Left colon (tissue), 2 donors: ENCODE measurements around the gene GFER. TPM values are rescaled to one million over a fixed set of nuclear protein-coding genes. Genes with fewer than 3 reads are reported as not detected.
A peak's percentile ranks its signal among the peaks of the same experiment; 100 is the strongest.

Experiments used
- ATAC-seq: fragments of 200-7000 bp; cut with Tn5 transposase; one replicate; pipeline ENCODE4 v1.9.1; 2020; ENCODE audit warnings: mild to moderate bottlenecking, moderate library complexity
- DNase-seq, 2 donors: peaks; one replicate each; pipeline ENCODE4 v3.0.0-alpha.2; 2020
- intact Hi-C, 2 donors: fragments of 100-400 bp; cut with DNase I in 1 of 2; cut with micrococcal nuclease in 1 of 2; formaldehyde crosslinking; loops; one replicate each; pipeline versions ENCODE4 v1.11.2 to v1.14.0; 2022; cut with DNase I, micrococcal nuclease
- total RNA-seq, 2 donors: library from RNA; stranded (reverse); fragmentation: NEBNext Ultra II Directional; extraction: Animal tissue kit (Norgen Biotek cat#: 25700); gene quantifications; one replicate each; pipeline ENCODE4 v1.2.1, GENCODE V29; 2021
- donor health status: DM: no; HTN: no; CAD: no.
- donor health status: DM: yes; HTN: yes; CAD: no.

GFER gene
- total RNA-seq, 2 donors from 2014 or later: 73.7 to 82.3 TPM

GRCh38 chr16:2013527-2013926 is 29.5 kb downstream of the GFER start:
- DNase-seq (no peak), ATAC-seq (no peak)
- intact Hi-C loops: no loop called here

DNA sequence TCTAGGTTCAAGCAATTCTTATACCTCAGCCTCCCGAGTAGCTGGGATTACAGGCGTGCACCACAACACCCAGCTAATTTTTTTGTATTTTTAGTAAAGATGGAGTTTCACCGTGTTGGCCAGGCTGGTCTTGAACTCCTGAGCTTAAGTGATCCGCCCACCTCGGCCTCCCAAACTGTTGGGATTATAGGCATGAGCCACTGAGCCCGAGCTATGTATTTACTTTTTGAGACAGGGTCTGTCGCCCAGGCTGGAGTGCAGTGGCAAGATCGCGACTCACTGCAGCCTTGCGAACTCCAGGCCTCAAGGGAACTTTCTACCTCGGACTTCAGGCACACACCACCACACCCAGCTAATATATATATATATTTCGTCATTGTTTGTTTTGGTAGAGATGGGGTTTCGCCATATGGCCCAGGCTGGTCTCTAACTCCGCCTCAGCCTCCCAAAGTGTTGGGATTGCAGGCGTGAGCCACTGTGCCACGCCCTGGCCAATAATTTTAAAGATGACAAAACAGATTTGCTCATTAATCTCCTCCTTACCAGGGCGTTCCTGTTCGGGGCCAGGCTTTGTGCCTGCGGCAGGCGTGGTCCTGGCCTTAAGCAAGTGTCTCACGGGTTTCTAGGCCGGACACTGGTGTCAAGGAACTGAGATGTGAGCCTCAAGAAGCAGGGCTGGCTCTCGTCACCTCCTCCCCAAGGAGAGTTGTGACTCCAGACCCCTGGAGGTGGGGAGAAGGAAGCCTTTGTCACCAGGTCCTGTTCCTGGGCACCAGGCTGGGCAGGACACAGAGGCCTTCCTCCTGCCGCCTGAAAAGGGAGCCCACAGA is 31.3 kb downstream of the GFER start:
- DNase-seq: peak; percentile 74 to 84
- ATAC-seq: peak; percentile 87
- intact Hi-C loops: no loop called here

DNA sequence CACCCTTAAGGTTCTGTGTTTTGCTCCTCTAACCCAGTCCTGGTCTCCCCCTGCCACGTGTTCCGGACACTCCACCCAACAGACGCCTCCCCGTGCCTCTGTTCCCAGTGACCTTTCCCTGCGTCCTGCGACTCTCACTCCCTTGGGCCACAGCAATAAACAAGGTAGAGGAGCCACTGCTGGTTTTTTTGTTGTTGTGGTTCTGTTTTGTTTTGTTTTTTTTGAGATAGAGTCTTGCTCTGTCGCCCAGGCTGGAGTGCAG is 31.9 kb downstream of the GFER start:
- intact Hi-C loops: no loop called here
- ATAC-seq (peak; percentile 35), DNase-seq (peak in 1 of 2 donors; percentile 27)

- intact Hi-C loops: no loop called here
- ATAC-seq: no peak
- no peak for DNase-seq
Measured at GRCh38 chr16:2016407-2016922, 32.5 kb downstream of the GFER start.

- intact Hi-C loops: no loop called here
- no peak for ATAC-seq
- peak in 1 of 2 donors; percentile 38 for DNase-seq
Measured at GRCh38 chr16:2019518-2019920, 35.5 kb downstream of the GFER start, which contains the start of gene NPW. Gene NPW, plus strand, starts transcription at chr16:2019785.

DNA sequence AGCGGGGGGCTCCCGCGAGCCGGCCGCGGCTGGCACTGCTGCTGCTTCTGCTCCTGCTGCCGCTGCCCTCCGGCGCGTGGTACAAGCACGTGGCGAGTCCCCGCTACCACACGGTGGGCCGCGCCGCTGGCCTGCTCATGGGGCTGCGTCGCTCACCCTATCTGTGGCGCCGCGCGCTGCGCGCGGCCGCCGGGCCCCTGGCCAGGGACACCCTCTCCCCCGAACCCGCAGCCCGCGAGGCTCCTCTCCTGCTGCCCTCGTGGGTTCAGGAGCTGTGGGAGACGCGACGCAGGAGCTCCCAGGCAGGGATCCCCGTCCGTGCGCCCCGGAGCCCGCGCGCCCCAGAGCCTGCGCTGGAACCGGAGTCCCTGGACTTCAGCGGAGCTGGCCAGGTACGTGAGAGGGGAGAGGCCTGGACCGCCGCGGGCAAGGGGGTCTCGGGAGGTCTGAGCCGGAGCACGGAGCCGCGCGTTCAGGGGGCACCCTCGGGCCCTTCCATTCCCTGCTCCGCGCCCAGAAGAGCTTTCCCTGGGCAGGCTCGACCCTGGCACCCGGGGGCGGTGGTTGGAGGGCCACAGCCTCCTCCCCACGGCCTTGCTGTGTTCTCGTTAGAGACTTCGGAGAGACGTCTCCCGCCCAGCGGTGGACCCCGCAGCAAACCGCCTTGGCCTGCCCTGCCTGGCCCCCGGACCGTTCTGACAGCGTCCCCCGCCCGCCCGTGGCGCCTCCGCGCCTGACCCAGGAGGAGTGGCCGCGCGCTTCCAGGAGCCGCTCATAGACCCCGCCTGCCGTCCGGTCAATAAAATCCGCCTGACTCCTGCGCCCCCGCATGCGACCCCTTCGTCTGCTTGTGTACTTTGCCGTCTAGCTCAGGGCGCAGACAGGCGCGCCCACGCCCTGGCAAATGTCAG is 36.2 kb downstream of the GFER start:
- intact Hi-C loops: no loop called here
- ATAC-seq (no peak), DNase-seq (peak in 1 of 2 donors; percentile 36)

GRCh38 chr16:2022723-2023091 is 38.7 kb downstream of the GFER start:
- intact Hi-C loops: no loop called here
- ATAC-seq: peak; percentile 24
- DNase-seq: no peak

DNA sequence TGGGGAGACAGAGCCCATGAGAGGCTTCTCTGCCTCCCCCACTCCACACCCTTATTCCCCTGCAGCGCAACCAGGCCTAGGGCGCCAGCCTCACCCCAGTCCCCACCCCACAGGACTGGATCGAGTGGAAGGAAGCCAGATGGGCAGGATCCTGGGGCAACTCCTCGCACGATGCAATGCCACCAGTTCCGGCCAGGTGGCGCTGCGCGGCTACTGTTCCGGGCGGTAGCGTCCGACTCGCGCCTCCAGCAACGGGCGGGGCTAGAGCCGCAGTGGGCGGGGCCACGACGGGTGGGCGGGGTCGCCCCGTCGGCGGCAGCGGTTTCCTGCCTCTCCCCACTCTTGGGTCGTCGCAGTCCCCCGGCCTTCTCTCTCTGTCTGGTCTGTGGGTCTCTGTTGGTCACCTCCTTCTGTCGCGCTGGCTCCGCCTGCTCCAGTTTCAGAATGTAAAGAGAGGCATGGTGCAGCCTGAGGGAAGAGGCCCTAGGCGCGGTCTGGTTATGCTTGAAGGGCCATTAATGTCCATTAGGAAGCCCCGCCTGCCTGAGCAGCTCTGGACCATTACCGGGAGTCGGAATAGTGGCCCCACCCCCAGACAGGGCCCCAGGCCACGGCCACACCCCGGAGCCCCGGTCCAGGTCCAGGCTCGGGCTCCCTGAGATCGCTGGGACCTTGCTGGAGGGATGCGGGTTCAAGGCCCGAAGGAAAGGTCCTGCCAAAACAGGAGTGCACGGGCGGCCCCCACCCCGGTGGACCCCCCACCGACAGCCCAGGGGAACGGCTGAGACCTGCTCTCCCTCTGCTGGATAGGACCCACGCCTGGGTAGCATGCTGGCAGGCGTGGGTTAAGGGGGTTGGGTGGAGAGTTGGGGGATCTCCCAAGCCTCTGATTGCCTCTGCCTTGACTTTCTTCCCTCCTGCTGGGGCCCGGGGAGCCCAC is 39.4 kb downstream of the GFER start:
- peak; percentile 89 to 95 for DNase-seq
- ATAC-seq: peak; percentile 79
- intact Hi-C loops: no loop called here

DNA sequence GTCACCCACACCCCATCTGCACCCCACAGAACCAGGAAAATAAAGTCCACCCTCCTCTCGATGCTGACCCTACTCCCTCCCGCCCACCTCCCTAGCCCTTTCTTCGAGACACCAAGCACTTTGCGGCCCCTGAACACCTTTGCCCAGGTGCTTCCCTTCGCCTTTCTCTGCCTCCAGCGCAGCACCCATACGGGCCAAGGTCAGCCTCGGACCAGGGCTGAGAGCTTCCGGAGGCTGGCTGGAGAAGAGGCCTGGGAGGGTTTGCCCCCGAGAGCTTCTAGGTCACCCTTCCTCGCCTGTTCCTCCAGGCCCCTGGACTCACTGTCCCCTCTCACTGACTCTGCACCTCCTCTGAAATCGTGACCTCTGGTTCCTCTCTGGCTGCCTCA is 40.0 kb downstream of the GFER start:
- ATAC-seq (no peak), DNase-seq (no peak)
- intact Hi-C loops: no loop called here

DNA sequence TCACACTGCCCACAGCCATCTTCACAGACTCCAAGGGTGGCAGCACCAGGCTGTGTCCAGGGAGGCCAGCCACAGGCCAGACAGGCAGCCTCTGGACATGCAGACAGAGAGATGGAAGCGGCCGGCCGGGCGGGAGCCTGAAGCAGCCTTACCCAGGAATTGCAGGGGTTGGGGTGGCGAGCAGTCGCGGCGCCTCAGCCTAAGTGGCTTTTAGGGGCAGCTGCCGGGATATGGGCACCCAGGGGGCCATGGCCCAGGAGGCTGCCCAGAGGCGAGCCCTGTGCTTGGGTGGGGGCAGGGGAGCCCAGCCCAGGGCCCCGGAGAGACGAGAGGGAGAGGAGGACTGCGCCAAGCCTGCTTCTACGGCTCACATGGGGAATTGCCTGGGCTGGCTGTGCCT is 41.3 kb downstream of the GFER start:
- ATAC-seq (no peak), DNase-seq (no peak)
- intact Hi-C loops: loop anchor here in 1 of 2 donors (5.0 kb wide), 1 partner anchor 117 kb away; no protein-coding TSS in a partner anchor

GRCh38 chr16:2025878-2026460 is 42.0 kb downstream of the GFER start:
- ATAC-seq (no peak), DNase-seq (no peak)
- intact Hi-C loops: loop anchor here in 1 of 2 donors (5.0 kb wide), 1 partner anchor 116 kb away; no protein-coding TSS in a partner anchor

DNA sequence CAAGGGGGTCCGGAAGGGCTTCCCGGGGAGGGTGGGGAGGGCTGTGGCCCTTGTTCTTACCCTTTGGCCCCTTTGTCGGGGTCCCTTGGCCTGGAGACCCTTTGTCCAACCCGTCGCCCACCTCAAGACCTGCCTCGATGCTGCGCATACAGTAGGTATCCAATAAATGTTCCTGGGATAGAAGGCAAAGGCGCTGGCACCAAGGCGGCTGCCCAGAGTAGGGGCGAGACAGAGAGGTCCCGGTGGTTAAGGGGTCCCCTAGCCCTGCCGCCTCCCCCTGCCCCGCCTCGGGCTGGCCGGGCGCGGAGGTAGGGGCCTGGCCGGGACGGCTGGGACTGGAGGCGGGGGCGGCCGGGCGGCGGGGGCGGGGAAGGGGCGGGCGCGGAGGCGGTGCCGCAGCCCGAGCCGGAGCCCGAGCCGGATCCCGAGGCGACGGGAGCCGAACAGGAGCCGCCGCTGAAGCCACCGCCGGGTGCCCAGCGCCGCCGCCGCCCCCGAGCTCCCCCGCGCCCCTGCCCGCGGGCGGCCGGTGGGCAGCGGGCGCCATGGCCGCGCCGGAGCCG is 42.5 kb downstream of the GFER start, which contains the start of gene NHERF2:
Gene NHERF2 (plus strand): TSS at position 442 of the 563 bp plus-strand sequence. CDS start 104 bp downstream, at position 546.
- no peak for DNase-seq
- intact Hi-C loops: loop anchor here in 1 of 2 donors (5.0 kb wide), 1 partner anchor 116 kb away; no protein-coding TSS in a partner anchor
- ATAC-seq: peak; percentile 33

DNA sequence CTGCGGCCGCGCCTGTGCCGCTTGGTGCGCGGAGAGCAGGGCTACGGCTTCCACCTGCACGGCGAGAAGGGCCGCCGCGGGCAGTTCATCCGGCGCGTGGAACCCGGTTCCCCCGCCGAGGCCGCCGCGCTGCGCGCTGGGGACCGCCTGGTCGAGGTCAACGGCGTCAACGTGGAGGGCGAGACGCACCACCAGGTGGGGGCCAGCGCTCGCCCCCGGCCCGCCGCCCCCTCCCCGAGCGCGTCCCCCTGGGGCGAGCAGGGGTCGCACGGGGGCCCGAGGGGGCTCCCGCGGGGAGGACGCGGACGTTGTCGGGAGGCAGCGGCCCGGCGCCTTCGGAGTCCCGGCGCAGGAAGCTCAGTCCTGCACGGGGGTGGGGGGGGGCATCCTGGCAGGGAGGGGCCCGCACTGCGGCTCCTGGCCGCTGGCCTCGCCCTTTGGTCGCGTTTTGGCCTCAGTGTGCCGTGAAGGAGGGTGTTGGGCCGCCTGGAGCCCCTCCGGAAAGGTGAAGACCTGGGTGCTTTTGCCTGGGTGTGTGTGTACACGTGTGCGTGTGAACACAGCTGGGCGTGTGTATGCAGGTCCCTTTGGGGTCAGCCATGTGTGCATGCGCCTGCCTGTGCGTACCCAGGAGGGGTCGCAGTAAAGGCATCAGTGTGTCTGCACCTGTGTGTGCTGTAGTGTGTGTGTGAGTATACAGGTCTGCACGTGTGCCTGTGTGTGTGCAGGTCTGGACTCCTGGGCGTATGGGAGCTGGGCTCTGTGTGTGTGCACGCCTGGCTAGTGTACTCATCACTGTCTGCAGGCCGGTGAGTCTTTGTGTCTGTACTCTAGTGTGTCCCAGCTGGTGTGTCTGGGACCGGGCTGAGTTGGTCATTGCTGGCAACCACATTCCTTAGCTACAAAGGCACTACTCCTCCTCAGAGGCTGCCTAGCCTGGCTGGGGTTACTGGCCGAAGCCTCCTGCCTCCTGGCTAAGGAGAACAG is 43.3 kb downstream of the GFER start:
- ATAC-seq (peak; percentile 20), DNase-seq (peak in 1 of 2 donors; percentile 21)
- intact Hi-C loops: loop anchor here in 1 of 2 donors (5.0 kb wide), 1 partner anchor 115 kb away; no protein-coding TSS in a partner anchor

- intact Hi-C loops: loop anchor here in 1 of 2 donors (5.0 kb wide), 1 partner anchor 114 kb away; no protein-coding TSS in a partner anchor
- DNase-seq (no peak), ATAC-seq (no peak)
Measured at GRCh38 chr16:2028146-2028545, 44.2 kb downstream of the GFER start.

DNA sequence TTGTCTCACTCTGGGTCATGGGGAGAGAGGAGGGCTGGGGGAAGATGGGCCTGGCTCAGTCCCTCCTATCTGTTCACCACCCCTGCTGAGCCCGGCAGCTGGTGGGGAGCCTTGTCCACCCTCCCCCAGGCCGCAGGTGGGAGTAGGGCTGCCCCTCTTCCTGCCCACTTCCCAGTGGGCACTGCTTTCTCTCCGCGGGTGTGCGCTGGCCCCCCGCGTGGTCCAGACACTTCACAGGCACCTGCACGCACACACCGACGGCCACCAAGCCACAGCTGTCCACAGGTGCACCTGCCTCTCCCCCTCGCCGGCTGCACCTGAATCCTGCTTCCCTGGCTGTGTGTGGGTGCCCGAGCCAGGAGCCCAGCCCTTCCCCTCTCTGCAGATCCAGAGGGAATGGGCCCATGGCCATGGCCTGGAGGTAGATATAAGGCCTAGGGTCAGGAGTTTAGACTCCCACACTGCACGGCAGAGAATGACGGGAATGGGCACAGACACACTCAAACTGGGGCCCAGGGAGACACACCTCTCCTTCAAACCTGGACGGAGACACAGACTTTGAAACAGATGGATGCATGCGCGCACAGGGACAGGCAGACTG is 44.7 kb downstream of the GFER start:
- ATAC-seq (no peak), DNase-seq (no peak)
- intact Hi-C loops: loop anchor here in 1 of 2 donors (5.0 kb wide), 1 partner anchor 114 kb away; no protein-coding TSS in a partner anchor

DNA sequence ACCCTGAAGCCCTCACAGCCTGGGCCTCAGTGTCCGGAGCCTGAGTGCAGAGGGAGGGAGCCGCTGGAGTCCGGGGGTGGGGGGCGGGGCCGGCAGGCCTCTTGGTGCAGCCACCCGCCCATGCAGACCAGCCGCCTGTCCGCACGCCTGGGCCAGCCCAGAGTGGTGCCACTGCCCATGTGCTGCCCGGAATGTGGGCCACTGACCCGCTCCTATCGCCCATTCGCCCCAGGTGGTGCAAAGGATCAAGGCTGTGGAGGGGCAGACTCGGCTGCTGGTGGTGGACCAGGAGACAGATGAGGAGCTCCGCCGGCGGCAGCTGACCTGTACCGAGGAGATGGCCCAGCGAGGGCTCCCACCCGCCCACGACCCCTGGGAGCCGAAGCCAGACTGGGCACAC is 45.4 kb downstream of the GFER start:
- no peak for ATAC-seq
- intact Hi-C loops: loop anchor here in 1 of 2 donors (5.0 kb wide), 1 partner anchor 113 kb away; no protein-coding TSS in a partner anchor
- no peak for DNase-seq
